Measurements from ENCODE around the gene CRHBP.
"Not testable (repeated sequence)": the region's sequence is repeated elsewhere in the genome, so short reads cannot be mapped to it uniquely, and the experiment has no call there.

The CRHBP gene, protein sequence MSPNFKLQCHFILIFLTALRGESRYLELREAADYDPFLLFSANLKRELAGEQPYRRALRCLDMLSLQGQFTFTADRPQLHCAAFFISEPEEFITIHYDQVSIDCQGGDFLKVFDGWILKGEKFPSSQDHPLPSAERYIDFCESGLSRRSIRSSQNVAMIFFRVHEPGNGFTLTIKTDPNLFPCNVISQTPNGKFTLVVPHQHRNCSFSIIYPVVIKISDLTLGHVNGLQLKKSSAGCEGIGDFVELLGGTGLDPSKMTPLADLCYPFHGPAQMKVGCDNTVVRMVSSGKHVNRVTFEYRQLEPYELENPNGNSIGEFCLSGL

DNA sequence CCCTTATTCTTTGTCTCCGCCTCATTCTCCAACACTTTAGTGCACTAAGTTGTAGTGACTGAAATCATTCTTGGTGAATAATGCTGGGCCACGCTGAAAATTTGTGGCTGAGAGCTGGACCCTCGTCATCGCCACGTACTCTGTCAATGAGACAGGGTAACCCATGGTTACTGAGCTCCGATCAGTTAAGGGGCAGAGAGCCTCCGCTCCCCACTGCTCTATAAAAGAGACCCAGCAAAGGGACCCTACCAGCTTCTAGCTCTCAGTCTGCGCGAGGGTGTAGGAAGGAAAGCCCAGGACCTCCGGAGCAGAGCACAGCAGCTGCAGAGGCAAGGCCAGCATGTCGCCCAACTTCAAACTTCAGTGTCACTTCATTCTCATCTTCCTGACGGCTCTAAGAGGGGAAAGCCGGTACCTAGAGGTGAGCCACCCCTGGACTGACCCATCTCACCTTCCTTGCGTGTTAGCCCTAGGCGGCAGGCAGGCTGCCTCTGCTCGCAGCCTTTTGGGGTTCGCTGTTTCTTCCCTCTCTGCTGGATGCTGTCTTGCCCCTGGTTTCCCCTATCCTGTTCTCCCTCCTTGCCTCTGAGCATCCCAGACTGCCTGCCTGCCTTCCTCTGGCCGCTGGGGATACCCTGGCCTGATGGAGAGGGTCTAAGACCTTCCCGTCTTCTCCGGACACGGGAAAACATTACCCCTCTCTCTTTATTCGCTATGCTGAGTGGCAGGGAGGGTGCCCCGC, at the start of gene CRHBP:
CRHBP (plus strand) TSS at position 251 of the 742 bp plus-strand sequence; CDS start at position 341, 90 bp downstream.
- DNase-seq = no peak

DNA sequence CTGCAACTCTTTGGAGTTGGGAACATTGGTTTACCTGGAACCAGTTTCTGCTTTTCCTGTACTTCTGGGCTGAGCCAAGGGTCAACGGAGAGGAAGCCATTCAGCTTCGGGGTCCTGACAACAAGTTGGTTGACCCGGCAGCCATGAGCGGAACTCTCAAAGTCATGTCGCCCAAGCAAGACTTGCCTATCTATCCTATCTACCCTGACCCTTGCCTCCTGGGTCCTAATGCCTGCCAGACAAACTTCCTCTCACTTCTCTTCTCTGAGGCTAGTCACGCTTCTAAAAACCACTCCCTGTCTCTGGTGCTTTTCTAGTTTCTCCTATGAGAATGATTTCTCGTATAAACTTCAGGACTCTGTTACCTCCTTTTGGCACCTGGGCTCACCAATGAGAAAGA, 44.7 kb upstream of the CRHBP start:
- DNase-seq = no peak

DNA sequence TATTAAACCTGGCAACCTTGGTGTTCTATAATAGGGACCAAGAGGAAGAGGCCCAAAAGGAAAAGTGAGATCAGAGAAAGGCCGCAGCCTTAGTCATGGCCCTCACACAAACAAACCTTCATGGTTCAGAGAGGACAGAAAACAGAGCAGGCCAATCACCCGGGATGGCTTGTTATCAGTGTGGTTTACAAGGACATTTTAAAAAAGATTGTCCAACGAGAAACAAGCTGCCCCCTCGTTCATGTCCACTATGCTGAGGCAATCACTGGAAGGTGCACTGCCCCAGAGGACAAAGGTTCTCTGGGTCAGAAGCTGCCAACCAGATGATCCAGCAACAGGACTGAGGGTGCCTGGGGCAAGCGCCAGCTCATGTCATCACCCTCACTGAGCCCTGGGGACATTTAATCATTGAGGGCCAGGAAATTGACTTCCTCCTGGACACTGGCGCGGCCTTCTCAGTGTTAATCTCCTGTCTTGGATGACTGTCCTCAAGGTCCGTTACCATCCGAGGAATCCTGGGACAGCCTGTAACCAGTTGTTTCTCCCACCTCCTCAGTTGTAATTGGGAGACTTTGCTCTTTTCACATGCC, 42.4 kb upstream of the CRHBP start:
- not testable (repeated sequence) for DNase-seq

DNA sequence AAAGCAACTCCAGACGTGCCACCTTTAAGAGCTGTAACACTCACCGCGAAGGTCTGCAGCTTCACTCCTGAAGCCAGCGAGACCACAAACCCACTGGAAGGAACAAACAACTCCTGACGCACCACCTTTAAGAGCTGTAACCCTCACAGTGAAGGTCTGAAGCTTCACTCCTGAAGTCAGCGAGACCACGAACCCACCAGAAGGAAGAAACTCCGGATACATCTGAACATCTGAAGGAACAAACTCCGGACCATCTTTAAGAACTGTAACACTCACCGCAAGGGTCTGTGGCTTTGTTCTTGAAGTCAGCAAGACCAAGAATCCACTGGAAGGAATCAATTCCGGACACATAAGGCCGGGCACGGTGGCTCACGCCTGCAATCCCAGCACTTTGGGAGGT, 38.2 kb upstream of the CRHBP start:
- not testable (repeated sequence) for DNase-seq

DNA sequence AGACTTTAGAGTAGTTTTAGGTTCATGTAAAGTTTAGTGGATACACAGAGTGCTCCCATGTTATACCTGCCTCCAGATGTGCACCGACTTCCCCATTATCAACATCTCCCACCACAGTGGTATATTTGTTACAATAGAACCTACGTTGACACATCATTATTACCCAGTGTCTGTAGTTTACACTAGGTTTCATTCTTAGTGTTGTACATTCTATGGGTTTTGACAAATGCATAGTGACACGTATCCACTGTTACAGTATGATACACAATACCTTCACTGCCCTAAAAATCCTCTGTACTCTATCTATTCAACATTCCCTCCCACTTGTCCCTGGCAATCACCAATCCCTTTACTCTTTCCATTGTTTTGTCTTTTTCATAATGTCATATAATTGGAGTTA, 34.3 kb upstream of the CRHBP start:
- DNase-seq = no peak

DNA sequence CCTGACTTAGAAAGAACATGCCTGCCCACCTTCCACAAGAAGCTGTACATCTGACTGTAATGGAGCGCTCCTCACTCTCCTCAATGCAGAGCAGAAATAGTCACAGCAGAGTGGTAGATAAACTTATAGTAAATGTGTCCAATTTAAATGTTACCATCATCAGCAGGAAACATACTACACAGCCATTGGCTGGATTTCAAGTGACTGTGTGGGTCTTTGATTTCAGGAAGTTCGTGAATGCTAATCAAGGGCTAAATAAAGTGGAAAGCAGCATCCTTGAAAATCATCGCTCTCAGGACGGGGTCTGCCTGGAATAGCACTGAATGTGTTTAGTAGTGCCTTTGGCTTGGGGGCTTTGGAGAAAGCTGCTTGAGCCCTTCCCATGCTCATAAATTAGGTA, 32.4 kb upstream of the CRHBP start:
- DNase-seq = no peak

DNA sequence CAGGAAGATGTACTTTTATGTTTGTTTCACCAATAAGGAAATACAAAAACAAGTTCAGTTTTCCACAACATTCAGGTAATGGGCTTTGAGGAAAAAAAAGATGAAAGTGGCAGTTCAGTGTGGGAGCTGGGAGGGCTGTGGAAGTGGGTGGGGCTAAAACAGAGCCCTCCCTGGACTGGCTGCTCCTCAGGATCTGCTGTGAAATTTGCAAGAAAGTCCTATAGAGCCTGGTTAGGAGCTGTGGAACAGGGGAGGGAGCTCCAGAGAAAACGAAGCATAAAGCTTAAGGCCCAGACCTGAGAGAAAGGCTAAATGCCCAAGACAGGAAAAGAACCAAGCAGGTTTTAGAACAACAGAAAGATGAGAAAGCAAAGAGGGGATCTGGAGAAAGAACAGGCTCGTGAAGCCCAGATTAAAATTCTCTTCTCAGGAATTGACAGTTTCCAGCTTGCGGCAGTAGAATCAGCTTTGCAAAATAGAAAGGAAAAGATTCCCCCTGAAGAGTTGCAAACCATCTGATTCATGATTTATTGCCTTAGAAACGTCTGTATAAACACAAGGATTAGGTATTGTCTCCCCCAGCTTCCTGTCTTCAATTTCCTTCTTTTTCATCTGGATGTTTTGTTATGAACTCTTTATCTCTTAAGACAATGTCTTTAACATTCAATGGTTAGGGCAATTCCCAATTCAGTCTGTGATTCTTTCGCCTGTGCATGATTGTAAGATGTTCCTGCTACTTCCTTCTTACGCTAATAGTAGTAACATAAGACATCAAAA, 26.3 kb upstream of the CRHBP start:
- no peak for DNase-seq

DNA sequence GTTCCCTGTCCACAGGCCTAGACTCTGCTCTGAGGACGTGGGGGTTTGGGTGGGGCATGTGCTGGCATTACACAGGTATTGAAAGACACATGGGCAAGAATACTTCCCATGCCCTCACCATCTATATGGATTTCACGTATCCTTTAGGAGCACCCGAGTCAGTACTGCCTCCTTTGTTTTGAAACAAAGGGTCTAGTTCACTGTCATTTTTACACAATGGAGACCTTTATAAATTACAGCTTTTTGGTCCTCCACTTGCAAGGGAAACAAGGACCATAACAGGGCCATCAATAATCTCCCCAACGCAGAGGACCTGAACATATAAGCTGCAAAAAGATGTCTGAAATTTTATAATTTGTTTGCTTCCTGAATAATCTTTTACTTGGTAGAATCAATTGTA, 24.9 kb upstream of the CRHBP start:
- no peak for DNase-seq

DNA sequence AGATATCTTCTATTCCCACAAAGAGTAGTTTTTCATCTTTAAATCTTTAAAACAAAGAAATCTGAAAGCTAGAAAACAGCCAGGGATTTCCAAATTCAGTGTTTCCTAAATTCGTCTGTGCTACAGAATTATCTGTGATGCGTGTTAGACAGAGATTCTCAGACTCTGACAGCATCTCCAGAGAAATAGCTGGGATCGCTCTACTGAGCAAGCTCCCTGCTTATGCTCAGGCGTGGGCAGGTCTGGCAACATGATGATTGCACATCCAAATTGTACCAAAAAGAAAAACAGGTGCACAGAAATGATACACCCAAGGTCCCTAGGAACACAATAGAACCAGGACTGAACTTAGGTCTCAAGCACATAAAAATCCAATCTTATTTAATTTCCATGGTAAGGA, 22.8 kb upstream of the CRHBP start:
- DNase-seq = no peak

DNA sequence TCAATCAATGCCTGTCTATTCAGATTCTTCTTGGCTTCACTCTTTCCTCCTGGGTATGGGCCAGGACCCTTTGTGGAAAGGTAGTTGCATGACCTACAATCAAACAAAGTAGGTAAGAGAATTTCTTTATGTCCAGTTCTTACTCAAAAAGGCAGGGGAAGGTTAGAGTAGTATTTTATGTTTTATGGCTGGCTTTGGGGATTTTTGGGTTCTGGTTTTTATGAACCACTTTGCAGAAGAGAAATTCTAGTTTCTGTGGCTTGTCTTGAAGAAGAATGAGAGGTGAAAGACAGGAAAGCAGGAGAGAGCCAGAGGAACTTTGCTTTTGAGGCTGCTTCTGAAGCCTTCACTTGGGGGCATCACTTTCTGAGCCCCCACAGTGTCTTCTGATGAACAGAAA, 14.7 kb upstream of the CRHBP start:
- no peak for DNase-seq

DNA sequence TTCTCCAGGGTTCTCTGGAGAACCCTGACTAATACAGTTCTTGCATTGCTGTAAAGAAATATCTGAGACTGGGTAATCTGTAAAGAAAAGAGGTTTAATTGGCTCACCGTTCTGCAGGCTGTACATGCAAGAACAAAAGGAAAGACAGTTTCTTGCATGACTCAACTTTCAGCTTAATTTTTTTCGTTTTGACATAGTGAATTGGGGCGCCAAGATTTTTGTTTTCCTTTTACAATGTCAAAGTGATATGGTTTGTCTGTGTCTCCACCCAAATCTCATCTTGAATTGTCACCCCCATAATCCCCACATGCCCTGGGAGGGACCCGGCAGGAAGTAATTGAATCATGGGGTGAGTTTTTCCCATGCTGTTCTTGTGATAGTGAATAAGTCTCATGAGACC, 11.8 kb upstream of the CRHBP start:
- no peak for DNase-seq

DNA sequence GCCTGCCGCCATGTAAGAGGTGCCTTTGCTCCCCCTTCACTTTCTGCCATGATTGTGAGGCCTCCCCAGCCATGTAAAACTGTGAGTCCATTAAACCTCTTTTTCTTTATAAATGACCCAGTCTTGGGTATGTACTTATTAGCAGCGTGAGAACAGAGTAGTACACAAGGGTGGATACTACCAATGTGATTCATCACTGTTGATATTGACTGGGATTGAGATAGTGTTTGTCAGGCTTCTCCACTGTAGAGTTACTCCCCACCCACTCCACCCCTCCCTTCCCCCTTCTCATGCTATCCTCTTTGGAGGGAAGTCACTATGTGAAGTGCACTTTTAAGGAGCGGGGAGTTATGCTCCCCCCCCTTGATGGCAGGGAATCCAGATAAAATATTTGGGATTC, 11.4 kb upstream of the CRHBP start:
- no peak for DNase-seq

DNA sequence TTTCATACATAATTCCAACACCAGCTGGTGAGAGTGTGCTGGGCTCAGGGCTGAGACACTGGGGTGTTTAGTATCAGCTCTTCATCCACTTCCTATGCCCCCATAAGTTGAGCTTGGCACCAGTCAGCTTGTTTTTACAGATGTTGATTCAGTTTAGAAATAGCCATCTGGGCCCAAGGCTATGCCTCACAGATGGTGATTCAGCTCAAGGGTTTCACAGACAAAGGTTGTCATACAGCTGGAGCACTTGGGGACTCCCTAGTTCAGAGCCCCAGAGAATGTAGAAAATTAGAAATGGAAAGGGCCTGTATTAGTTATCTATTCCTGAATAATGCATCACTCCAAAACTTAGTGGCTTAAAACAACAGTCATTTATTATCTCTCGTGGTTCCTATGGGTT, 10.3 kb upstream of the CRHBP start:
- no peak for DNase-seq

DNA sequence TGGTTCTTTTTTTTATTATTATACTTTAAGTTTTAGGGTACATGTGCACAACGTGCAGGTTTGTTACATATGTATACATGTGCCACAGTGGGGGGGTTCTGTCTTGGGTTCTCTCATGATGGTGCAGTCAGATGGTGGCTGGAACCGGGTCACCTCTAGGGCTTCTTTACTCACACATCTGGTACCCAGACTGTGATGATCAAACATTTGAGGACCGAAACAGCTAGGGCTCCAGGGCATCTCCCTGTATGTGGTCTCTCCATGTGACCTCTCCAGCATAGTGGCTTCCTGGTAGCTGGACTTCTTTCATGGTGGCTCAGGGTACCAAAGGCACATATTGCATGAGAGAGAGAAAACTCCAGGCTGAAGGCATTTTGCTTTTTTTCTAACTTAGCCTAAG, 9.8 kb upstream of the CRHBP start:
- DNase-seq = no peak

DNA sequence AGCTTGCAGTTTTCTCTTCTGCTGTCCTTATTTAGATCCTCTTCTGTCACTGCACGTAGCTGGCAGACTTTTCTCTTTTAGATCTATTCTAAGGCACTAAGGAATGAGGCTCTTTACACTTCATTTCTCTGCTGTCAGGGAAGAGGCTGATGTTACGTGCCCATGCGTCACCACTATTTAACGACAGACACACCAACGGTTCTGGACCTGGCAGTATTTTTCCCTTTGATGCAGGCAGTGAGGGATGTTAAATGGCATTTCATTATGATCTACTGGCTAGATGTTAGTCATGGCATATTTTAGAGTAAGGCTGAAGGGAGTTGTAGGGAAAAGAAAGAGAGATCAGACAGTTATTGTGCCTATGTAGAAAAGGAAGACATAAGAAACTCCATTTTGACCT, 8.2 kb upstream of the CRHBP start:
- no peak for DNase-seq

DNA sequence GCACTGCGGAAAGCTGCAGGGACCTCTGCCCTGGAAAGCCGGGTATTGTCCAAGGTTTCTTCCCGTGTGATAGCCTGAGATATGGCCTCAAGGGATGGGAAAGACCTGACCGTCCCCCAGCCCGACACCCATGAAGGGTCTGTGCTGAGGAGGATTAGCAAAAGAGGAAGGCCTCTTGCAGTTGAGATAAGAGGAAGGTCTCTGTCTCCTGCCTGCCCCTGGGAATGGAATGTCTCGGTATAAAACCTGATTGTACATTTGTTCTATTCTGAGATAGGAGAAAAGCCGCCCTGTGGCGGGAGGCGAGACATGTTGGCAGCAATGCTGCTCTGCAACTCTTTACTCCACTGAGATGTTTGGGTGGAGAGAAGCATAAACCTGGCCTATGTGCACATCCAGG, 7.6 kb upstream of the CRHBP start:
- DNase-seq = not testable (repeated sequence)

DNA sequence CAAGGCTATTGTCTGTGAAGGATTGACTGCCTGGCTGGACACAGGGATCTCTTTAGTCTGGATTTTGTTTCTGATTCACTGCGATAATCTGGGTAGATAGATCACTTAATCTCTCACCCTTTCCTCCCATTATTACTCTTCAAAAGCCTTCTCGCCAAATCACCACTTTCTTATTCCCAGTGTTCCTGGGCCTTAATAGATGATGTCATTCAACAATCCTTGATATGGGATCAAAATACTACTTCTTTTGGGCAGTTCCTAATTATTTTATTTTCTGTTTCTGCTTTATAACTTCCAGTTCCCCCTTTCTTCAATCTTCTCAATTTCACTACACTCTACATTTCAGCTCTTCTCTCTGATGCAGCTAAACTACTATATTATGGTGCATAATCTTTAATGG, 6.8 kb upstream of the CRHBP start:
- DNase-seq = no peak

DNA sequence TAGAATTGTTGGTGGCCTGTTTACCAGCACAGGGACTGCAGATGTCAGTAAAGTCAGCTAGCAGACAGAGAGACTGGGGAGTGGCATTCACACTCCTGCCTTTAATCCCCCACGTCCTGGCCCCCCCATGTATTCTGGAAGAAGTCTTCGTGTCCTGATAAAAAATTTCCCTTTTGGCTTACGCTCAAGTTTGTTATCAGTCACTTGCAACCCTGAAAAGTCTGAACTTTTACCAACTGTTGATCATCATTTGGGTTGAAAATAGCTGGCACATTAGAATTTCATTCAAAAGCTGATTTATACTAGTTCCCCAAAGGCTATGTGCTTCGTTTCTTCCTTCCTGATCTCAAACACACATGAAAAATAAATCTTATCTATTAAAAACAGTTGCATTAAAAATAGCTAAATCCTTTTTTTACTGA, 5.8 kb upstream of the CRHBP start:
- DNase-seq = no peak

DNA sequence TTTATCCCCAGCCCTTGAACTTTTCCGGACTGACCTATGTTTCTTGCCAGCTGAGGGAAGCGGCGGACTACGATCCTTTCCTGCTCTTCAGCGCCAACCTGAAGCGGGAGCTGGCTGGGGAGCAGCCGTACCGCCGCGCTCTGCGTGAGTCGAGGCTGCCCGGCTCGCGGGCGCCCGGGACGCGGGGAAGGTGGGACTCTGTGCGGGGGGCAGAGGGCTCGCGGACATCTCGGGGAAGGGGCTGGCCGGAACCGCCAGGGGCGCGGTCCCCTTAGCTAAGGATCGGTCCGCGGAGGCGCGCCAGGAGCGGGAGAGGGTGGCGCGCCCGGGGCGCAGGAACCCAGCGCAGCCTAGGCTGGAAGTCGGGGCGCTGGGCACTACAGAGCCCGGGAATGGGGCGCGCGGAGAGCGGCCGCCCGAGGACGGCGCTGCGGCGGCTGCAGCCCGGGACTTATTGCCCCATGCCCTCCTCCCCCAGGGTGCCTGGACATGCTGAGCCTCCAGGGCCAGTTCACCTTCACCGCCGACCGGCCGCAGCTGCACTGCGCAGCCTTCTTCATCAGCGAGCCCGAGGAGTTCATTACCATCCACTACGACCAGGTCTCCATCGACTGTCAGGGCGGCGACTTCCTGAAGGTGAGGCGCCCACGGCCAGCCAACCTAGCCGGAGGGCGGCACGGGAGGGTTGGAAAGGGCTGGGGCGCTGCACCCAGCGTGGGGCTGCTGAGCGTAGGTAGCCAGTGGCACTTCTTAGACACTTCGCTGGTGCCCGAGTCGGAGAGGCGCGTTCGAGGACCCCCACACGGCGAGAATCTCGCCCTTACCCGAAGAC, 922 bp downstream of the CRHBP start:
- no peak for DNase-seq

DNA sequence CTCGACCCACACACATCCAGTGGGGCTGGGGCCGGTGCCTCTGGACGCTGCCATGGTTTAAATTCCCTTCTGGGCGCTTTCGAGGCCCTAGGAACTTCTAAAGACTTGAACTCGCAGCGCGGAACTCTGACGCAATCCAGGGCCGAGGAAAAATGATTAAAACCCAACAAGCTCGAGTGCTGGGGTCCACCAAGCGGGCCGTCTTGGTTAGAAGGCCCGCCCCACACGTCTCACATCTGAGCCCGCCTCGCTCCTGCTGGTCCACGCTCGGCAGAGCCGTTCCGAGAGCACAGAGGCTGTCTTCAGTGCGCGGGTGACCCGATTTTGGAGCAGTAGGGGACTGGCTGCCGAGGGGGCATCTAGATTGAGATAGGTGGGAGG, 1.5 kb downstream of the CRHBP start:
- DNase-seq = no peak

DNA sequence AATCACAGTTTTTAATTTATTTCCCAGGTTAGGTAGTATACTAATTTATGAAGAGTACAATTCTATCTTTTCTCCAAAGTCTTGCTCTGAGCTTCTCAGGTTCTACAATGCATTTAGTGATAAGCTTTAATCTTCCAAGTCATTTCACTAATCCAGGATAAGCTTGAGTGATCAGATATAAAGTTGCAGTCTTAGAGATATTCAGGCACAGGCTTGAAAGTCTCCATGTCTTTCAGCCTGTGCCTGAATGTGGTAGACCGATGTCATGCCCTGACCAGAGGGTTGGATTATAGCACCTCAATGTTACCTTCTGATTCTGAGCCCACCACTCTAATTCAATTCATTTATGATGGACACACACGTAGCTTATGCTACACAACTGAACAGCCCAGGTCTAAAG, 3.2 kb downstream of the CRHBP start:
- no peak for DNase-seq

DNA sequence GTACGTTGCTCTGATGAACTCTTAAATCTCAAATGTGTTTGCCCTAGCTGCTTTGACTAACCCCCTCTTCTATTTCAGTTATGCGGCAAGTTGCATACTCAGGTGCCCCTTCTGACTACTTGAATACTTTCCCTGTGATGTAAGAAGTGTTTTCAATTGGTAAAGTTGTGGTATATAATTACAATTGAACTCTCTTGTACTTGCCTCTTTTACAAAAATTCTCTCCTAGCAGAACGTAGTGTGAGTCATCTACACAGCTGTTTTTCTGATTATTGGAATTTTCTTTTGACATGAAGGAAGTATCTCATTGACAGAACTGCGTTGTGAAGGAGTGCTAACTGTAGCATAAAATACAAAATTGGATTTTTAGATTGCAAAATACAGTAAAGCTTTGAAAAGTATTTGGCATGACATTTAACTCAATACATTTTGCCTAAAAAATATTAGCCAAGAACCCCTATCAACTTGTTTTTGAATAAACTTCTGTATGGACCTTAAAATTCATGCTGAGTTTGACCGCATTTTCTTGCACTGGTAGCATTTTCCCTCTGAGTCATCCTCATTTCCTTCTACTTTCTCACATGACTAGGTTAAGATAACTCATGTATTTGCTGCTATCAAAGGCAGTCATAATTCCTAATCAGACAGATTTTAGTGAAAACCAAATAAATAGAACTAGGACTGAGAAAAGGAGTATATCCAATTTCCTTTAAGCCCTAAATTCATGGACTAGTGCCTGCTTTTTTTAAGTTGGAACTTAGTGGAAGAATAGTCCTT, 6.3 kb downstream of the CRHBP start:
- DNase-seq = no peak

All from stimulated activated CD4-positive, alpha-beta T cell treated with anti-CD3 and anti-CD28 coated beads, Interleukin-4, amount 100 ng/mL, for 1 hour (primary cell).